NCI-H446 treated with DMSO at 0.1 percent for 48 hours (cell line): Measurements from ENCODE around the gene TOR1AIP2.
"Not testable (repeated sequence)": the region's sequence is repeated elsewhere in the genome, so short reads cannot be mapped to it uniquely, and the experiment has no call there.

ENCODE experiments used
- DNase-seq: peaks from one replicate; lab custom pipeline; 2025; lab: John Stamatoyannopoulos, UW

TOR1AIP2 gene

GRCh38 chr1:179807691-179808485, 69.7 kb downstream of the TOR1AIP2 start:
- DNase-seq, result no peak

- DNase-seq, result no peak
Observed at GRCh38 chr1:179807291-179807690, 70.3 kb downstream of the TOR1AIP2 start.

GRCh38 chr1:179806333-179806732, 71.3 kb downstream of the TOR1AIP2 start:
- no peak for DNase-seq

DNA sequence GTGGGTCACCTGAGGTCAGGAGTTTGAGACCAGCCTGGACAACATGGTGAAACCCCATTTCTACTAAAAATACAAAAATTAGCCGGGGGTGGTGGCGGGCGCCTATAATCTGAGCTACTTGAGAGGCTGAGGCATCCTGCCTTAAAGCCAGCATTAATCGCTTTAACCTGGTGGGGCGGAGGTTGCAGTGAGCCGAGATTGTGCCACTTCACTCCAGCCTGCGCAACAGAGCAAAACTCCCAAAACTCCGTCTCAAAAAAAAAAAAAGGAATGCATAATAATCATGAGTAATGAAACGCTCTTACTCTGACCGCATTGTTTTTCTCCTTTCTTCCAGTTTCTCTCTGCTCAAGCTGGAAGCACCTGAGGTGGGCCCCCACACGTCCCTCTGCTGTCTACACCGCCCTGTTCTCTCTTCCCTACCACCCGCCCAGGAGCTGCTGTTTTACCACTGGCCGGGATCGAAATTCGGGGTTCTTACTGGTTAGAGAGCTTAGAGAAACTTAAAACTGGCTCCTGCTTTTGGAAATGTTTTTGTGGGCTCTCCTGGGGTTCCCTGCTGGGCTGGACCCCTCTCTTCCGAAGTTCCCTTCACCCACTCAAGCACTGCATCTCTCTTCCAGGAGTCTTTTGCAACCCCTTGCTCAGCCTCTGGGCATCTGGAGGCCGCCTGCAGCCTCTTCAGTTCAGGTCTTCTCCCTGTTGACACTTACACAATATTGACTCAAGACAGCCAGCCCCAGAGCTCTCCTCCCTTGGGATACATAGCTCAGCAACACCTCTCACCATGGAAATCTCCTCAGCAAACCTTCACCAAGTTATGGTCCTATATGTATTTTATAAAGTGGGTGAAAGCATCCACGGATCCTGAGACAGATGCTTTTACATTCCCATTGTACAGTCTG, 72.1 kb downstream of the TOR1AIP2 start:
- DNase-seq, result no peak

- DNase-seq, result not testable (repeated sequence)
Observed at GRCh38 chr1:179804417-179804816, 73.2 kb downstream of the TOR1AIP2 start.

- DNase-seq, result no peak
Observed at GRCh38 chr1:179803918-179804317, 73.7 kb downstream of the TOR1AIP2 start.

DNA sequence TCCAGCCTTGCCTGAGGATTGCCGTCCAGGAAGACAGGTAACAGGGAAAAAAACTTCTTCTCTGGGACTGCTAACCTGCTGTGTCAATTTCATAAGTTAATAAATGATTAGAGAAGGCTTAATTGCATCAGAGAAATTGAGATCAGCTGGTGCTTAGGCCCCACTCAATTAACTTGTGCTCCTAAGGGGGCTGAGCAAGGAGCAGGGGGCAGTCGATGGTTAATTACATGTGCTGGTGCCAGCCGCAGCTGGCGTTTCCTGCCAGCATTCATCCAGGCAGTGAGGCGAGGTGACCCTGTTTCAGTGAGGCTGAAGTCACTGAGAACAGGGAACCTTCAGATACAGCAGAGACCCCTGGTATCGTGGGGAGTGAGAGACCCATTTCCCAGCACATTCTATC, 74.5 kb downstream of the TOR1AIP2 start:
- no peak for DNase-seq

- DNase-seq, result no peak
Observed at GRCh38 chr1:179800481-179800880, 77.1 kb downstream of the TOR1AIP2 start.

DNA sequence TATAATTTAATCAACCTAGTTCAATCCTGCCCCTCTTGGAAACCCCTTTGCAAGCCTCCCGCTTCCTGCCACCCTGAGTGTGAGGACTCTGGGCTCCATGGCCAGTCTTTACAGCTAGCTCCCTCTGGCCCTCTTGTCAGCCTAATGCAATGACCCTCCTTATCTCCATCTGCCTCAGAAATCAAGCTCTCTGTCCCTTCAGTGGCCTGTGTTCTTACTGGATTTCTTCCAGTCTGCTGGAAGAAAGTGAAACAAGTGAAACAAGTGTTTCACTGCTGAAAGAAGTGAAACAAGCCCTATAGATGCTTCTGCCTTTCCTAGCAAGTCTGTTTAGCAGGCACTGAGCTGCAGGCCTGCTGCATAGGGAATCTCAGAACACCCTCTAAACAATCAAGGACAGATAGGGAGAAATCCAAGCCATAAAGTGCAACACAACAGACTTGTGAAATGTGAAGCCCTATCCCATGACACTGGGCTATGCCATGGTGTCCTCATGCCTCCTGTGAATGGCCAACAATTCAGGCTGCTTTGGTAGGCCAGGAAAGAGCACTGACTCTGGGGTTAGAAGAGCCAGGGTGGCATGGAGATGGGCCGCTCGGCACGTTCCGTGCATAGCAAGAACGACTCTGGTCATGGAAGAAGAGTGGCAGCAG, 78.6 kb downstream of the TOR1AIP2 start:
- DNase-seq, result no peak

DNA sequence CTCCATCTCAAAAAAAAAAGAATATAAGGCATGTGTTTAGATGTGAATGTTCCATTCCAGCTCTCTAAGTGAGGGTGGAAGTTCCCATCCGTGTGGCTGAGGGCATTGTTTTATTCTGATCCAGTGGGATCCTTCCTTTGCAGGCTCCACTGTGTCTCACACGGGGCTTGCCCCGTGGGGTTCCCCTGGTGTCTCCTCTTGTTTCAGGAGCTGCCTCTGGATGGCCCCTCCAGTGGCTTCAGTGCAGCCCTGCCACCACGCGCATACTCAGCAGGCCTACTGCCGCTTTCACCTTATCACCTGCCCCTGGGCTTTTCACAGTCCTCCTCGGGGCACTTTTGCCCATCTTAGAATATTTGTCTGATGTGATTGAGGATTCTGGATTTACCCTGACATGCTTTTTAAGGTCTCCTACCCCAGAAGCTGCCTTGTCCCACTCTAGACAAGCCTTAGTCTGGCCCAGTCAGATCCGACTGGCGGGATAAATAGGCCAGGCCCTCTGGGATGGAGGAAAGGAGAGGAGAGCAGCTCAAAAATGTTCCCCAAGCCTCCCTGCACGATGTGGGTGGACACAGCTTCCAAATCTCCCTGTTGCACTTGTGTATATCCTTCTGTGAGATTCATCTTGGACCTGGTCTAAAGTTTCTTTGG, 79.3 kb downstream of the TOR1AIP2 start:
- no peak for DNase-seq

DNA sequence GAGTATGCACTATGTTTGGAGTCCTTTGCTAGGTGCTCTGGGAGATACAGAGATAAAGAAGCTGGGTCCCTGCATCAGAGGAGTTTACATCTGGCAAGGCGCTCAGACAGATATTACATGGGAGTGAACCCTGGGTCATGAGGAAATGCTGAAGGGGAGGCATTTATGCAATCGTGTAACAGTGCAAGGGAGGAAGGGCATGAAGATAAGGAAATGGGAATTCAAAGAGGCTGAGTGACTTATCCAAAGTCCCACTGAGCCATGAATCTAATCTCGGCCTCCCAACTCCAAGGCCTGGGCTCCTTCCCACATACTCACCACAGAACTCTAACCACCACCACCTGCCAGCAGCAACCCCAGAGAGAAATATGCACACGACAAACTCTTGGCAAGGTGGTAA, 82.9 kb downstream of the TOR1AIP2 start:
- no peak for DNase-seq

GRCh38 chr1:179794146-179794545, 83.5 kb downstream of the TOR1AIP2 start:
- DNase-seq, result no peak

DNA sequence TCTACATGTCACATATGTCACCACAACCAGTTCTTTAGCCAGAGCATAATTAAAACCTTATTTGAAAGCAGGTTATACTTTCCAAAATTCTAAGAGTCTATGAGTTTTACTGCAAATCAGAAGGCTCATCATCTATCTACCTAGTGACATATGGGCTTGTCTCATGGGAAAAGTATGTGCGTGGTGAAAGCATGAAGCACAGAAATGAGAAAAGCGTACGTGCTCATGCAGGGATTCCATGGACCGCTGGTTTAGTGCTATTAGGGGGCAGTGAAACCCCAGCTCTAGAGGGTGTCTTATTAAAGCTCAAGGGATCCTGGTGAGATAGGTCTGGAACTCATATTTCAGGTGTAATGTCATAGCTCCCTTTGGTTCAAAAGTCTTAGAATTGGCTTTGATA, 84.3 kb downstream of the TOR1AIP2 start:
- no peak for DNase-seq
